Frontal cortex (tissue), 4 donors: ENCODE data around the gene SLC34A3. TPM values are rescaled to one million over a fixed set of nuclear protein-coding genes. Genes with fewer than 3 reads are reported as not detected.

Experiments
- DNase-seq, 2 donors: peaks; one replicate each; pipeline ENCODE4 v3.0.0; 2012; ENCODE audit warnings: low spot score in 2 of 2
- FAIRE-seq: peaks from 2 replicates; lab custom pipeline; 2012; peaks lifted over from hg19 to GRCh38; lab: Jason Lieb, UNC
- total RNA-seq: library from RNA; depleted of rRNA; stranded (reverse); fragments of >200 nt; gene quantifications from one replicate; pipeline ENCODE4 v1.2.3, GENCODE V29; 2014
- donor health status: control.
- donor health status: control.
- donor health status: control.

The SLC34A3 gene
- not detected for total RNA-seq

DNA sequence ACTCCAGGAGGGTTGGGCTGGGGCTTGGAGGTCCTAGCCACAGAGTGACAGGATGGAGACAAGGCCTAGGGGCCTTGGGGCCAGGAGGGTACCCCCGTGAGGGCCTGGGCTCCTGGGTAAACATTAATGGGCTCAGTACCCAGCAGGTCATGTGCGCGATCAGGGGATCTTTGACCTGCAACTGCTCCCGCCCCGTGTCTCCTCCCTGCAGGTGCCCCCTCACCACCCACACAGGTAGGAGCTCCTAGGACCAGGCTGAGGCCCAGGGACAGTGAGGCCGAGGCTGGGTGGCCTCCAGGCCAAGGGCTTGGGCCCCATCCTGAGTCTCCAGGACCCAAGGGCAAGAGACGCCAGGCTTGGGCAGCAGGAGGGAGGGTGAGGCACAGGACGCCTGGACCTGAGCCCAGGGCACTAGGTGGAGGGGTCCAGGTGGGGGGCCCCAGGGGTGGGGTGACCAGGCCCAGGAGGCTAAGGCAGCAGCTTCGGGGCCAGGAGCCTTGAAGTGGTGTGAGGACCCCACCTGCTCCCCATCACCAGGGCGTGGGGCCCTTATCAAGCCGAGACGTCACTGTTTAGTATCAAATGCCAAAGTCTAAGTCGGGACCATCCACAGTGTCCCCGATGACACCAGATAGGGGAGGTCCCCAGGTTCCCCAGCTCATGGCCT lies at the start of gene SLC34A3:
Gene SLC34A3, plus strand, starts transcription at position 197 of the 667 bp plus-strand sequence. CDS start 802 bp downstream, outside the sequence.
- DNase-seq (no peak), FAIRE-seq (no peak)

- DNase-seq (no peak), FAIRE-seq (no peak)
These were observed 49.0 kb upstream of the SLC34A3 start for GRCh38 chr9:137181680-137182079.

GRCh38 chr9:137182836-137183235 lies 47.9 kb upstream of the SLC34A3 start:
- DNase-seq, result no peak
- no peak for FAIRE-seq

DNA sequence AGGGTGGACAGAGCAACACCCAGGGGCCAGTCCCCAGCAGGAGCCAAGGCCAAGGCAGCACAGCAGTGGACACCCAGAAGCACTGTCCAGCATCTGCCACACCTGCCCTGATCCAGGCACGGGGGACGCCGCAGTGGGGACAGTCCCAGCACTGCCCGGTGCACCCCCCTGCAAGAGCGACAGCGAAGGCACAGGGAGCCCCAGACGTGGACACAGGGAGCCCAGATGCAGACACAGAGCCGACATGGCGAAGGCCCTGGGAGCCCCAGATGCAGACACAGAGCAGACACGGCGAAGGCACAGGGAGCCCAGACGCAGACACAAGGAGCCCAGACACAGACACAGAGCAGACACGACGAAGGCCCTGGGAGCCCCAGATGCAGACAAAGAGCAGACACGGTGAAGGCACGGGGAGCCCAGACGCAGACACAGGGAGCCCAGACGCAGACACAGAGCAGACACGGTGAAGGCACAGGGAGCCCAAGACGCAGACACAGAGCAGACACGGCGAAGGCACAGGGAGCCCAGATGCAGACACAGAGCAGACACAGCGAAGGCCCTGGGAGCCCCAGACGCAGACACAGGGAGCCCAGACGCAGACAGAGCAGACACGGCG lies 46.6 kb upstream of the SLC34A3 start:
- DNase-seq, result no peak
- no peak for FAIRE-seq

DNA sequence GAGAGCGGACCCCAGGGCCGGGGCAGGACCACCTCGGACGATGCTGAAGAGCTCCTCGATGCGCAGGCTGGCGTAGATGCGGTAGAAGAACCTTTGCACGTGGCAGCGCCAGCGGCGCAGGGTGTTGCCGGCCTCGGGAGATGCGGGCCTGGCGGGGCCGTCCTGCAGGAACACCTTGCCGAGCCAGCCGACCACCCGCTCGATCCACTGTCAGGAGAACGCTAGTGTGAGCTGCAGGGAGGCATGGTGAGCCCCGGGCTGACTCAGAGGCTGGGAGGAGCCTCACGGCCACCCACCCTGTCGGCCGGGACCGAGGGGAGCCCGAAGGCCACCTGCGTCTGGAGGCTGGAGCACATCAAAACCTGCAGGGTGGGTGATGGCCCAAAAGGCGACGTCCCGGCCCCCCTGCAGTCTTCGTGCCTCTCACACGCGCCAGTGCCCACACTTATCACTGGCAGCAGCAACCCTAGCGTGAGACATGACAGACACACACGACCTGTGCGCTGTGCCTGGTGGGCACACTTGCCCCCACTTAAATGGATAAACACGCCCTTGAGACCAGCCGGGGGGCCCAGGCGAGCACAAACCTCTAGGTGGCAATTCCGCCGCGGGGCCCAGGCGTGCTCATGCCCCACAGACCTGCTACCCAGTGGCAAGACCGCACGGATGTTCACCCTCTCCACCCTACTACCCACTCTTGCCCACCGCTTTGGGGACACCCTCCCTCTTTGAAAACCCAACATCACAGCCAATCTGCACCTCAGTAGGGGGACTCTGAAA lies 45.6 kb upstream of the SLC34A3 start:
- FAIRE-seq (no peak), DNase-seq (no peak)

DNA sequence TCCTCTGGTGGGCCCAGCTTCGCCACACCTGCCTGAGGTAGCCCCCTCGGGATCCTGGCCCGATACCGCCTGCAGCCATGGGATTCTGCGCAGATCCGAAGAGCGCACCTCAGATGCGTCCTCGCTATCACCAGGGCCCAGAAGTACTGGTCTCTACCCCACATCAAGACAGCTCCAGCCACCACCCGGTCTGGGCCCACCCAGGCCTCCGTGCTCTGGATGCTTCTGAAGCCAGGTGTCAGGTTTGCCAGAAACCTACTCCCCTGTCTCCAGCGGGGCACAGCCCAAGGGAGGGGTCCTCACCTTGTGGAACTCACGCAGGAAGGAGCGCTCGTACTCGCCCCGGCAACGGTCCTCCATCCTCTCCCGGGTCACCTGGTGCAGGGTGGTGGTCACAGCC lies 44.8 kb upstream of the SLC34A3 start:
- DNase-seq, result no peak
- FAIRE-seq, result no peak

DNA sequence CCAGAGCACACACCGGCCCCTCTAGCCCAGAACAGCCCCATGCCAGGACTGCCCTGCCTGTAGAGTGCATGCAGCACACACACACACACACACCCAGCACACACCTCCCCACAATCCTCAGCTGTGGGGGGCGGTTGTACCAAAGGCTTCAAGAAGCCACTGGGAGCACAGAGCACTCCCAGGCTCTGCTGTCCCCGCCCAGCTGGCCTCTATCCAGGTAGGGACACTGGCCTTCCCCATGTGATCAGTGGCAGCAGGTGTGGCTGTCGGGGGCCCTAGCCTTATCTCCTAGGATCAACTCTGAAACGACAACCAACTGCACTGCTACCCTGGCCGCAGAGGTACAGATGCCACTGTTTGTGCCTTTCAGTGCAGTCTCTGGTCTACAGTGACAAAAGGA lies 44.3 kb upstream of the SLC34A3 start:
- FAIRE-seq, result no peak
- no peak for DNase-seq

GRCh38 chr9:137187386-137187785 lies 43.3 kb upstream of the SLC34A3 start:
- no peak for FAIRE-seq
- no peak for DNase-seq

DNA sequence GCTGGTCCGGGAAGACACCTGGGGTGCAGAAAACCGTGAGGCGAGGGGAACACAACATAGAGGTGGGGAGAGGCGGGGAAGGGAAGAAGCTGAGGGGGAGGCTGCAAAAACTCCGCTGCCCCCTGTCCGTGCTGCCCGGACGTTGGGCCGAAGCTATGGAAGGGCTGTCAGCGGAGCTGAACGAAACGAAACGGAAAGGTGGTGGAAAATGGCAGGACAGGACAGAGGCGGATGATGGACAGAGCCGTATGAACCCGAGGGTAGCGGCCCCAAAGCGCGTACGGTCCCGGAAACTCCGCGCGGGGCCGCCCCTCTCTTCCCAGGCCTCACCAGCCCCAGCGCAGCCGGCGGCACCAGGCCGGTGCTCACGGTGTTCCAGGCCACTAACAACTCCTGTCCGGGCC lies 42.6 kb upstream of the SLC34A3 start:
- FAIRE-seq, result no peak
- no peak for DNase-seq

- FAIRE-seq (no peak), DNase-seq (peak; percentile 95)
These were observed 42.0 kb upstream of the SLC34A3 start, which contains the start of the genes ANAPC2 and SSNA1 for GRCh38 chr9:137188490-137189296. ANAPC2 (minus strand) TSS chr9:137188560; CDS start chr9:137188532, 28 bp downstream. SSNA1 (plus strand) TSS chr9:137188676; CDS start chr9:137188727, 51 bp downstream.

DNA sequence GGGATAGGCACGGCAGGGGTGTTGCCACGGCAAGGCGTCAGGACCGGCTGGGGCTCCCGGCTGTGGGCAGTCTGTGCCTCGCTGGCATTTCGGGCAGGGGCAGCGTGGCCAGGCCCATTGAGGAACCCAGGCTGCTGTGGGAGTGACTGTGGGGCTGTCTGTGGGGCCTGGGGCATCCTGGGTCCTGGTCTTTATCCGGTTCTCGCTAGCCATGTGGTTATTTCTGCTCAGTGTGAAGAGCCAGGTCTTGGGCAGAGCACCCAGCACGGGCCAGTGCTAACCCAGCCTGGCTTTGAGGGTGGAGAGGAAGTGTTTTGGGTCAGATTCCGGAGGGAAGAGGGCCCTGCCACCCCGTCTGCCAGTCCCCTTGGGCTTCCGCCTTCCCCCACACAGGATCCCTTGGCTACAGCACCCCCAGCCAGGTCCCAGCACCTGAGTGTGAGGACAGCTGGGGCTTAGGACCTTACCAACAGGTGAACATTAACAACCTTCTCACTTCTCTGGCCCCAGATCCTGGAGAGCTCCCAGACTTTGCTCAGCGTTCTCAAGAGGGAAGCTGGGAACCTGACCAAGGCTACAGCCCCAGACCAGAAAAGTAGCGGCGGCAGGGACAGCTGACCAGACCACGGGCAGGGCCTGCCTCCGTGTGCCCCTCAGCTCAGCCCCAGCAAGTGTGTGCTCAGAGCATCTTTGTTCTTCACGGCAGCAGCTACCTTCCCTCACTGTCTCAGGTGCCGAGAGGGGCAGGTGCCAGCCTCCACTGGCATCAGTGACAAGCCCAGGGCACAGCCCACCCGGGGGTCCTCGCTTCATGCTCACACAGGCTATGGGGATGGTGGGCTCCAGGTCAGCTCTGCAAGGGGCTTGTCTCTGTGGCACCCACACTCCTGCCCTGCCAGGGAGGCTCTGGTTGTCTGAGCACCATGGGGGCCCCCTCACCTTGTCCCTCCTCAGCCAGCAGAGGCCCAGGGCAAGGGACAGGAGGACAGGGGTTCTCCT lies 41.1 kb upstream of the SLC34A3 start:
- FAIRE-seq (no peak), DNase-seq (no peak)

DNA sequence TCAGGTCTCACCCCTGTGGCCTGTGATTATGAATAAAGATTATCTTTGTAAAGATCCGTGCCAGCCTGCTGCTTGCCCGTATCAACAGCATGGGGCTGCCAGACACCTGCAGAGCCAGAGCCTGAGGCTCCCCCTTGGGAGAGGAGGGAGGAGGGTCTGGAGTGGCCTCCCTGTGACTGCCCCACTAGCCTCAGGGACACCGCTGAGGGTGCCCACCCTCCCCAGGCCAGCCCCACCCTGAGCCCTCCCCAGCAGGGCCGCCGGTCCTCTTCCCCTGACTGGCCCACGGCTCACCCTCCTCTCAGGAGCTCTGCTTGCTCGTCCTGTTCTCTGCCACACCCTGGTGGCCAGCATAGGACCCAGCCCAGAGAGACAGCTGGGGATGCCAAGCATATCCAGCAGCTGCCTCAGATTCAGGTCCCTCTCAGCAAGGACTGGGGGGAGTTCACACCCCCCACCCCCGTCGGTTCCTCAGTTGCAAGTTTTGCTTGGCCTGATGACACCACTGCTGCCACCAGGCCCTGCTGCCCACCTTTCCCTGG lies 40.3 kb upstream of the SLC34A3 start:
- FAIRE-seq, result no peak
- no peak for DNase-seq

DNA sequence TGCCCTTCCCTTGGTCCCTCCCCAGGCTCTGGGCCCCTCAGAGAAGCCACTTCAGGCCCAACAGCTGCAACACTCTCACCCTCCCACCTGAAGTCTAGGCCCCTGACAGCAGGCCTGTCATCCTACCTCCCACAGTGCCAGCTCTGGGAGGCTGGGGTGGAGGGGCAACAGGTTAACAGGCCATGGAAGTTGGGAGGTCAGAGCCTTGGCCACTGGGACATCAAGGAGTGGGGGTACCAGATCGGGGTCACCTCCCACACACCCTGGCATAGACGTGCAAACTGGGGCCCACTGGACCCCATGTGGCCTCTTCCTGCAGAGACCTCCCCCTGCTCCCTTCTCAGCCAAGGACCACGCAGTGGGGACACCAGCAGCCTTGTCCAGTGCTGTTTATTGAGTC lies 39.5 kb upstream of the SLC34A3 start:
- FAIRE-seq (no peak), DNase-seq (no peak)

DNA sequence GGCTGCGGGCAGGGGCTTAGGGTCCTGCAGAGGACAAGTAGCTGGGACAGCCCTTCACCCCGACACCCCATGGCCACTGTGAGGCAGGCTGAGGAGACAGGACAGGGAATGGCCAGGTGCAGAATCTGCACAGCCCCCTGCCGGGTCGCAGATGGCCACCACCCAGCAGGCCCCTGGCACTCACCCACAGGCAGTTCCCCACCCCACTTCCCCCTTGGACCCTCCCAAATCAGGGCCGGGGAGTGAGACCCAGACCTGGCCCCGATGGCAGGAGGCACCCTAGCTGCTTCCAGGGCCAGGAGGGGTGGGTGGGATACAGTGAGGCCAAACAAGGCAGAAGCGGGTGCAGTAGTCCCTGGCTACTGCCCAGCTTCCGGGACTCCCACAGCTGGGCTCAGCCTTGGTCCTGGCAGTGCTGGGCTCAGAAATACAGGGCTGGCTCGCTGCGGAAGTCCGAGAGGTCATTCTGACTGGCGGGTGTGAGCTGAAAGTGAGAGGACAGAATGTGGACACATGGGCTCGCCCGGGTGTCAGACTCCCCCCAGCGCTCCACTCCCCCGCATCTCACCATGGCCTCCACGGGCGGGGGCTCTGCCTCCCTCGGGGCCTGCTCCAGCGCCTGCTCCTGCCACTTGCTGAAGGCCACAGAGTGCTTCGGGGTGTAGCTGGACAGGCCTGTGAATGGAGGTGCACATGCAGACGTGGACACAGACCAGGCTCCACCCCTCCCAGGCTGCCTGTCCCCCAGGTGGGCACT lies 38.8 kb upstream of the SLC34A3 start:
- DNase-seq (no peak), FAIRE-seq (no peak)

GRCh38 chr9:137192448-137192780 lies 38.3 kb upstream of the SLC34A3 start:
- no peak for DNase-seq
- no peak for FAIRE-seq

DNA sequence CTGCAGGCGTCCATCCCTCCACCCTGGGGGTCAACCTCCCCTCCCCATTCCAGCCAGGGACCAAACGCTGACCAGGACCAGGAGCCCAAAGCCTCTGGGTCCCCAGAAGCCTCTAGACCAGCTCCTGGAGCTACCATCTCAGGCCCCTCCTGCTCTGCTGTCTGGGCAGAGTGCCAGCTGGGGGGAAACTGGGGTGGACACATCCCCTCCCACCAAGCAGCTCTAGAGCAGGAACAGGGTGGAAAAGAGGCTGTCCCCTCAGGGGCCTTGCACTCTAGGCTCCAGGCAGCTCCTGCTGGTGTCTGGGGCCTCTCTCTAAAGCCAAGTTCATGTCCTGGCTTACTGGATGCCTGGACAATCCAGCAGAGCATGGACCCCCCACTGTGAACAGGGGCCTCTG lies 37.8 kb upstream of the SLC34A3 start:
- FAIRE-seq, result no peak

GRCh38 chr9:137193771-137194170 lies 36.9 kb upstream of the SLC34A3 start:
- no peak for DNase-seq
- FAIRE-seq, result no peak

More for the DNA sequence above, 37.8 kb upstream of the SLC34A3 start:
- DNase-seq, result no peak

DNA sequence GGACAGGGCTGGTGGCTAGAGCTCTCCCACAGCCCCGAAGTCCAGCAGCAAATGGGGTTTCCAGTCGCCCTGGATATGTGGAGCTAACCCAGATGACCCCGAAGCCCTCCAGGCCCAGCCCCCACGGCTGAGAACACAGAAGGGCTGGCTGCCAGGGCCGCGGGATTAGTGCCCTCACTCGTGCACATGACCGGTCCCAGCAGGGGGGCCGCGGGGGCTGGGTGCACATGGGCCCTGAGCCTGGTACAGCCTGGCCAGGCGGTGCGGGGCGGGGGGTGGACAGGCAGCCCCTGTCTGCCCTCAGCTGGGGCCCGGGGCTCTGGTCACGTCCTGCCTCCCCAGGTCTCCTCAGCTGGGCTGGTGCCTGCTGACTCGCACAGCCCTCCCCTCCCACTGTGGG lies 36.3 kb upstream of the SLC34A3 start:
- DNase-seq (peak in 1 of 2 donors; percentile 83), FAIRE-seq (no peak)
